HFFc6 (cell line): ENCODE results near the gene STARD3NL. TPM values are rescaled to one million over a fixed set of nuclear protein-coding genes. Genes with fewer than 3 reads are reported as not detected.

ENCODE experiments used
- DNase-seq: peaks from one replicate; pipeline ENCODE4 v3.0.0-alpha.2; 2018
- H3K27ac Mint-ChIP-seq: 2 replicates; pipeline ENCODE4 v1.8.0; 2020; ENCODE audit warnings: mild to moderate bottlenecking, mixed read lengths
- H3K27me3 Mint-ChIP-seq: 2 replicates; pipeline ENCODE4 v1.8.0; 2021; ENCODE audit warnings: mild to moderate bottlenecking, moderate library complexity, mixed read lengths; ENCODE audit not compliant: insufficient read depth
- H3K36me3 Mint-ChIP-seq: 2 replicates; pipeline ENCODE4 v1.8.0; 2021; ENCODE audit warnings: low read depth, mixed read lengths
- H3K4me1 Mint-ChIP-seq: 2 replicates; pipeline ENCODE4 v1.8.0; 2020; ENCODE audit warnings: low read depth, mixed read lengths
- H3K4me3 Mint-ChIP-seq: 2 replicates; pipeline ENCODE4 v1.8.0; 2020; ENCODE audit warnings: mild to moderate bottlenecking, moderate library complexity, mixed read lengths
- H3K9me3 Mint-ChIP-seq: 2 replicates; pipeline ENCODE4 v1.8.0; 2020; ENCODE audit warnings: mild to moderate bottlenecking, mixed read lengths
- CTCF ChIP-seq: fragments of 200-600 bp; sonication (generic); IDR thresholded peaks from 2 replicates; pipeline ENCODE4 v1.5.0; 2021; ENCODE audit warnings: antibody characterized with exemption, mild to moderate bottlenecking
- total RNA-seq, 6 experiments: library from RNA; stranded (reverse); fragmentation: NEBNext Ultra II Directional; extraction: Animal tissue kit (Norgen Biotek cat#: 25700); gene quantifications; 2 replicates in 1 of 6; 3 replicates in 5 of 6; pipeline ENCODE4 v1.2.3, GENCODE V29; 2021

The STARD3NL gene
- total RNA-seq, 6 experiments from 2014 or later, result 44.5 to 53.2 (median 49.7) TPM

- Mint-ChIP-seq H3K27me3 (no peaks in the 10 kb centered on the region), H3K4me3 (no peak overlapping the region), H3K36me3 (no peaks in the 10 kb centered on the region), H3K27ac (no peak overlapping the region), H3K9me3 (no peaks in the 10 kb centered on the region), H3K4me1 (no peaks in the 10 kb centered on the region)
- TF ChIP-seq CTCF, result no peak
- no peak for DNase-seq
Observed at GRCh38 chr7:38142736-38143135, 35.3 kb upstream of the STARD3NL start.

- H3K27me3 Mint-ChIP-seq, result no peaks in the 10 kb centered on the region
- H3K36me3 Mint-ChIP-seq, result no peaks in the 10 kb centered on the region
- no peak for TF ChIP-seq CTCF
- no peak overlapping the region for H3K27ac Mint-ChIP-seq
- H3K9me3 Mint-ChIP-seq, result no peaks in the 10 kb centered on the region
- DNase-seq, result no peak
- H3K4me3 Mint-ChIP-seq, result no peak overlapping the region
- H3K4me1 Mint-ChIP-seq, result no peaks in the 10 kb centered on the region
Observed at GRCh38 chr7:38147005-38147404, 31.0 kb upstream of the STARD3NL start.

GRCh38 chr7:38151556-38151955, 26.5 kb upstream of the STARD3NL start:
- no peaks in the 10 kb centered on the region for H3K4me1 Mint-ChIP-seq
- H3K27me3 Mint-ChIP-seq, result peaks cover 4% of the 10 kb centered on the region; the same call in 1 of the 2 replicates
- DNase-seq, result no peak
- no peaks in the 10 kb centered on the region for H3K36me3 Mint-ChIP-seq
- H3K27ac Mint-ChIP-seq, result no peak overlapping the region
- no peak for TF ChIP-seq CTCF
- no peak overlapping the region for H3K4me3 Mint-ChIP-seq
- no peaks in the 10 kb centered on the region for H3K9me3 Mint-ChIP-seq

- H3K4me3 Mint-ChIP-seq, result no peak overlapping the region
- H3K36me3 Mint-ChIP-seq, result no peaks in the 10 kb centered on the region
- H3K27ac Mint-ChIP-seq, result no peak overlapping the region
- H3K9me3 Mint-ChIP-seq, result no peaks in the 10 kb centered on the region
- H3K4me1 Mint-ChIP-seq, result no peaks in the 10 kb centered on the region
- no peak for TF ChIP-seq CTCF
- no peak for DNase-seq
- H3K27me3 Mint-ChIP-seq, result peaks cover 4% of the 10 kb centered on the region; the same call in 1 of the 2 replicates
Observed at GRCh38 chr7:38153515-38153914, 24.5 kb upstream of the STARD3NL start.

DNA sequence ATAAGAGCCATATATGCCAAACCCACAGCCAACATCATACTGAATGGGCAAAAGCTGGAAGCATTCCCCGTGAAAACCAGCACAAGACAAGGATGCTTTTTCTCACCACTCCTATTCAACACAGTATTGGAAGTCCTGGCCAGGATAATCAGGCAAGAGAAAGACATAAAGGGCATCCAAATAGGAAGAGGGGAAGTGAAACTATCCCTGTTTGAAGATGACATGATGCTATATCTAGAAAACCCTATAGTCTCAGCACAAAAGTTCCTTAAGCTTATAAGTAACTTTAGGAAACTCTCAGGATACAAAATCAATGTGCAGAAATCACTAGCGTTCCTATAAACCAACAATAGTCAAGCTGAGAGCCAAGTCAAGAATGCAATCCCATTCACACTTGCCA, 23.8 kb upstream of the STARD3NL start:
- no peak for TF ChIP-seq CTCF
- Mint-ChIP-seq H3K27me3 (peaks cover 4% of the 10 kb centered on the region), H3K4me3 (no peak overlapping the region), H3K27ac (no peak overlapping the region), H3K36me3 (no peaks in the 10 kb centered on the region), H3K4me1 (no peaks in the 10 kb centered on the region), H3K9me3 (no peaks in the 10 kb centered on the region)
- no peak for DNase-seq

DNA sequence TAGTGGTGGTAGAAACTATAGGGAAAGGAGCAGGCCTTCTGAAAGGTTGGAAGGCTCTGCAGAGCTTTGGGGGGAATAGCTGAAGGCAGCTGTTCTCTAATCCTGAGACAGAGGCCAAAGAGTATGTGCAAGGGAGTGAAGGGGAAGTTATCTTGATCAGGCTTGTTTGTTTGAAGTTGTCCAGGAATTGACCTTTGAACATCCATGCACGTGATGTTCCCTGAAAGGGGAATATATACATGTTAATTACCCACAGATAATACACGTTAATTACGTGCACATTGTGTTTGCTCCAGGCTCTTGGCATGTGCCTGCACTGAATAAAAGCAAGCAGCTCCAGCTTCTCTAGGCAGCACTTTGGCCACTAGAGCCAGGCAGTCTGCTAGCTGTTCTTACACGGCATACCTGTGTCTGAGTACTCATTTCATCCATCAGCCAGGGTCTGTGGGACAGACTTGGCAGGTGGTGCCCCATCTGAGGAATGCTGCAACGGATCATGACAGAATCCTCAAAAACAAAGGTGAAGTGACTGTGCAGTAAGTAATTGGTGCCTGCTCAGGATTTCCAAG, 18.0 kb upstream of the STARD3NL start:
- no peak for DNase-seq
- no peaks in the 10 kb centered on the region for H3K9me3 Mint-ChIP-seq
- no peak overlapping the region for H3K27ac Mint-ChIP-seq
- no peak for TF ChIP-seq CTCF
- H3K27me3 Mint-ChIP-seq, result peaks cover 9% of the 10 kb centered on the region
- H3K36me3 Mint-ChIP-seq, result no peaks in the 10 kb centered on the region
- H3K4me1 Mint-ChIP-seq, result no peaks in the 10 kb centered on the region
- no peak overlapping the region for H3K4me3 Mint-ChIP-seq
